Neural cell (in vitro differentiated cells): Measurements from ENCODE around the gene PPFIBP2. TPM values are rescaled to one million over a fixed set of nuclear protein-coding genes. Genes with fewer than 3 reads are reported as not detected.

ENCODE experiments used
- H2AFZ ChIP-seq: fragments of 200-600, 300-800 bp; sonication (generic), shearing (Covaris generic); 2 replicates; pipeline ENCODE4 v1.6.0; 2014; ENCODE audit warnings: low read depth, mild to moderate bottlenecking, antibody characterized with exemption, low read length, moderate library complexity
- H3F3A ChIP-seq: fragments of 200-600 bp; shearing (Covaris generic); 2 replicates; pipeline ENCODE4 v1.6.1; 2016; ENCODE audit warnings: mild to moderate bottlenecking, moderate library complexity, mixed read lengths, antibody characterized with exemption, low read length; ENCODE audit not compliant: insufficient read depth, poor library complexity, severe bottlenecking
- H3K27ac ChIP-seq: fragments of 200-600, 300-800 bp; sonication (generic), shearing (Covaris generic); 2 replicates; pipeline ENCODE4 v1.5.1; 2014; ENCODE audit warnings: mild to moderate bottlenecking, low read length, moderate library complexity
- H3K27me3 ChIP-seq: fragments of 300-800, 200-600 bp; sonication (generic), shearing (Covaris generic); 2 replicates; pipeline ENCODE4 v1.6.0; 2014; ENCODE audit warnings: mild to moderate bottlenecking, low read depth, low read length, moderate library complexity; ENCODE audit not compliant: insufficient read depth
- H3K36me3 ChIP-seq: fragments of 300-800, 200-600 bp; sonication (generic), shearing (Covaris generic); 2 replicates; pipeline ENCODE4 v1.5.1; 2014; ENCODE audit warnings: mild to moderate bottlenecking, antibody characterized with exemption, low read length, moderate library complexity; ENCODE audit not compliant: insufficient read depth
- H3K4me2 ChIP-seq: fragments of 300-800, 200-600 bp; sonication (generic), shearing (Covaris generic); 2 replicates; pipeline ENCODE4 v1.6.0; 2014; ENCODE audit warnings: mild to moderate bottlenecking, low read length
- H3K4me3 ChIP-seq: fragments of 300-800, 200-600 bp; sonication (generic), shearing (Covaris generic); 2 replicates; pipeline ENCODE4 v1.5.1; 2014; ENCODE audit warnings: mild to moderate bottlenecking, low read length, moderate library complexity
- H3K79me2 ChIP-seq: fragments of 200-600 bp; shearing (Covaris generic); replicated peaks from 2 replicates; pipeline ENCODE4 v1.6.0; 2014; ENCODE audit warnings: mild to moderate bottlenecking, low read length, moderate library complexity; ENCODE audit not compliant: insufficient read depth
- H3K9ac ChIP-seq: fragments of 300-800, 200-600 bp; sonication (generic), shearing (Covaris generic); 2 replicates; pipeline ENCODE4 v1.6.1; 2016; ENCODE audit warnings: mild to moderate bottlenecking, low read length, mixed read lengths
- H3K9me2 ChIP-seq: fragments of 200-600 bp; shearing (Covaris generic); 2 replicates; pipeline ENCODE4 v1.6.1; 2016; ENCODE audit warnings: mild to moderate bottlenecking, low read length, mixed read lengths; ENCODE audit not compliant: insufficient read depth
- H3K9me3 ChIP-seq: fragments of 200-600, 300-800 bp; sonication (generic), shearing (Covaris generic); 2 replicates; pipeline ENCODE4 v1.6.1; 2016; ENCODE audit warnings: mild to moderate bottlenecking, mixed run types, low read length, moderate library complexity, mixed read lengths
- H4K20me1 ChIP-seq: fragments of 200-600 bp; shearing (Covaris generic); 2 replicates; pipeline ENCODE4 v1.6.1; 2016; ENCODE audit warnings: mild to moderate bottlenecking, mixed run types; ENCODE audit not compliant: insufficient read depth
- CTCF ChIP-seq: fragments of 450-650 bp; IDR thresholded peaks from 2 replicates; pipeline ENCODE4 v1.5.1; 2014; ENCODE audit warnings: antibody characterized with exemption, mild to moderate bottlenecking, moderate library complexity; ENCODE audit not compliant: poor library complexity, severe bottlenecking
- EP300 ChIP-seq: fragments of 450-650 bp; conservative IDR thresholded peaks from 2 replicates; pipeline ENCODE4 v1.6.1; 2014; ENCODE audit warnings: antibody characterized with exemption, mild to moderate bottlenecking, moderate library complexity; ENCODE audit not compliant: poor library complexity, severe bottlenecking
- EZH2 ChIP-seq: fragments of 200-600, 300-800 bp; shearing (Covaris generic), sonication (generic); IDR thresholded peaks from 2 replicates; pipeline ENCODE4 v1.6.1; 2014; ENCODE audit warnings: antibody characterized with exemption, low read length, borderline replicate concordance, mild to moderate bottlenecking; ENCODE audit not compliant: insufficient read depth, poor library complexity, severe bottlenecking
- MXI1 ChIP-seq: fragments of 450-650 bp; conservative IDR thresholded peaks from 2 replicates; pipeline ENCODE4 v1.6.1; 2014; ENCODE audit warnings: antibody characterized with exemption, mild to moderate bottlenecking; ENCODE audit not compliant: poor library complexity, severe bottlenecking
- POLR2AphosphoS5 ChIP-seq: IDR thresholded peaks from 2 replicates; pipeline ENCODE4 v1.6.1; 2012
- RAD21 ChIP-seq: fragments of 450-650 bp; conservative IDR thresholded peaks from 2 replicates; pipeline ENCODE4 v1.6.1; 2014; ENCODE audit warnings: antibody characterized with exemption, mild to moderate bottlenecking, moderate library complexity
- REST ChIP-seq: IDR thresholded peaks from 2 replicates; pipeline ENCODE4 v1.6.1; 2012; ENCODE audit warnings: borderline replicate concordance
- SMC3 ChIP-seq: fragments of 450-650 bp; conservative IDR thresholded peaks from 2 replicates; pipeline ENCODE4 v1.6.1; 2014; ENCODE audit warnings: antibody characterized with exemption, mild to moderate bottlenecking, moderate library complexity; ENCODE audit not compliant: poor library complexity
- TAF1 ChIP-seq: IDR thresholded peaks from 2 replicates; pipeline ENCODE4 v1.6.1; 2012; ENCODE audit warnings: low read depth
- polyA plus RNA-seq: library from polyadenylated mRNA; depleted of rRNA; stranded (reverse); fragments of >200 nt; gene quantifications from 2 replicates; pipeline ENCODE4 v1.2.3, GENCODE V29; 2014

The PPFIBP2 gene
- polyA plus RNA-seq, 1 donor from 2014 or later, result not detected

GRCh38 chr11:7547687-7548086, 33.9 kb downstream of the PPFIBP2 start:
- Histone ChIP-seq H3F3A (no peaks in the 10 kb centered on the region), H3K36me3 (no peaks in the 10 kb centered on the region), H3K9ac (no peak overlapping the region), H3K4me2 (no peak overlapping the region), H3K9me3 (no peaks in the 10 kb centered on the region), H3K4me3 (no peak overlapping the region), H4K20me1 (no peaks in the 10 kb centered on the region), H3K27ac (no peak overlapping the region), H2AFZ (no peak overlapping the region), H3K27me3 (no peaks in the 10 kb centered on the region), H3K79me2 (no peaks in the 10 kb centered on the region), H3K9me2 (no peaks in the 10 kb centered on the region)
- TF ChIP-seq REST, result no peak
- no peak for TF ChIP-seq RAD21
- no peak for TF ChIP-seq EP300
- TF ChIP-seq MXI1, result no peak
- no peak for TF ChIP-seq SMC3
- TF ChIP-seq EZH2, result no peak
- no peak for TF ChIP-seq CTCF
- no peak for TF ChIP-seq POLR2AphosphoS5
- no peak for TF ChIP-seq TAF1

- no peaks in the 10 kb centered on the region for H3K79me2 ChIP-seq
- no peaks in the 10 kb centered on the region for H3K27me3 ChIP-seq
- no peaks in the 10 kb centered on the region for H3F3A ChIP-seq
- H3K9me3 ChIP-seq, result no peaks in the 10 kb centered on the region
- no peaks in the 10 kb centered on the region for H3K9me2 ChIP-seq
- H3K4me2 ChIP-seq, result no peak overlapping the region
- no peak for TF ChIP-seq REST
- no peak for TF ChIP-seq SMC3
- TF ChIP-seq POLR2AphosphoS5, result no peak
- no peak for TF ChIP-seq MXI1
- TF ChIP-seq TAF1, result no peak
- no peak for TF ChIP-seq EZH2
- no peak overlapping the region for H3K27ac ChIP-seq
- no peaks in the 10 kb centered on the region for H4K20me1 ChIP-seq
- H2AFZ ChIP-seq, result no peak overlapping the region
- no peak overlapping the region for H3K4me3 ChIP-seq
- H3K9ac ChIP-seq, result no peak overlapping the region
- no peaks in the 10 kb centered on the region for H3K36me3 ChIP-seq
These were observed 35.0 kb downstream of the PPFIBP2 start for GRCh38 chr11:7548659-7549274.
